Neuronal stem cell (in vitro differentiated cells): Measurements from ENCODE around the gene IL17A.

ENCODE experiments used
- DNase-seq: peaks from one replicate; pipeline ENCODE4 v3.0.0-alpha.2; 2013; ENCODE audit warnings: low spot score
- H2AFZ ChIP-seq: one replicate; pipeline ENCODE4 v1.6.1; 2013; ENCODE audit warnings: mild to moderate bottlenecking, low read length, inconsistent platforms
- H2AK5ac ChIP-seq: 2 replicates; pipeline ENCODE4 v1.6.1; 2013; ENCODE audit warnings: low read depth, mild to moderate bottlenecking, inconsistent platforms, low read length, moderate library complexity, mixed read lengths
- H2BK120ac ChIP-seq: 2 replicates; pipeline ENCODE4 v1.6.1; 2013; ENCODE audit warnings: low read depth, mild to moderate bottlenecking, inconsistent platforms, low read length, moderate library complexity, mixed read lengths
- H2BK12ac ChIP-seq: one replicate; pipeline ENCODE4 v1.6.1; 2013; ENCODE audit warnings: low read length, inconsistent platforms
- H2BK15ac ChIP-seq: 2 replicates; pipeline ENCODE4 v1.6.1; 2013; ENCODE audit warnings: mild to moderate bottlenecking, low read length, inconsistent platforms, mixed read lengths
- H2BK5ac ChIP-seq: one replicate; pipeline ENCODE4 v1.6.1; 2013; ENCODE audit warnings: inconsistent platforms, mild to moderate bottlenecking, low read length, moderate library complexity
- H3K14ac ChIP-seq: one replicate; pipeline ENCODE4 v1.6.1; 2013; ENCODE audit warnings: low read length, inconsistent platforms
- H3K18ac ChIP-seq: 2 replicates; pipeline ENCODE4 v1.6.1; 2013; ENCODE audit warnings: low read length, inconsistent platforms
- H3K23ac ChIP-seq: 2 replicates; pipeline ENCODE4 v1.6.1; 2013; ENCODE audit warnings: low read depth, mild to moderate bottlenecking, mixed read lengths, low read length, inconsistent platforms; ENCODE audit not compliant: poor library complexity
- H3K27ac ChIP-seq: replicated peaks from 3 replicates; pipeline ENCODE4 v1.5.1; 2013; ENCODE audit warnings: low read length, inconsistent platforms
- H3K27me3 ChIP-seq, 3 experiments: 2 replicates each; pipeline ENCODE4 v1.6.1; 2013; ENCODE audit warnings: low read length in 3 of 3, mild to moderate bottlenecking in 2 of 3, inconsistent platforms in 1 of 3, low read depth in 1 of 3, mixed read lengths in 1 of 3, moderate library complexity in 1 of 3; ENCODE audit not compliant: control insufficient read depth in 3 of 3, insufficient read depth in 3 of 3
- H3K36me3 ChIP-seq, 2 donors: replicated peaks in 1 of 2; 2 replicates each; pipeline ENCODE4 v1.6.1; 2013; ENCODE audit warnings: low read length in 2 of 2; ENCODE audit not compliant: control insufficient read depth in 2 of 2, insufficient read depth in 2 of 2
- H3K4ac ChIP-seq: 2 replicates; pipeline ENCODE4 v1.6.1; 2013; ENCODE audit warnings: inconsistent platforms, mild to moderate bottlenecking, low read length, moderate library complexity
- H3K4me1 ChIP-seq, 2 donors: 1 replicate in 1 of 2; 2 replicates in 1 of 2; pipeline ENCODE4 v1.6.1; 2013; ENCODE audit warnings: low read length in 2 of 2, low read depth in 1 of 2; ENCODE audit not compliant: control insufficient read depth in 2 of 2, insufficient read depth in 1 of 2
- H3K4me2 ChIP-seq: one replicate; pipeline ENCODE4 v1.6.1; 2013; ENCODE audit warnings: mild to moderate bottlenecking, low read length, inconsistent platforms; ENCODE audit not compliant: insufficient read depth, poor library complexity, severe bottlenecking
- H3K4me3 ChIP-seq, 2 donors: 2 replicates each; pipeline ENCODE4 v1.5.1; 2013; ENCODE audit warnings: low read length in 2 of 2, mild to moderate bottlenecking in 2 of 2, inconsistent platforms in 1 of 2, moderate library complexity in 1 of 2
- H3K79me1 ChIP-seq: one replicate; pipeline ENCODE4 v1.6.1; 2013; ENCODE audit warnings: low read depth, mild to moderate bottlenecking, inconsistent platforms, low read length, moderate library complexity
- H3K9ac ChIP-seq: one replicate; pipeline ENCODE4 v1.6.1; 2013; ENCODE audit warnings: mild to moderate bottlenecking, low read depth, low read length, inconsistent platforms; ENCODE audit not compliant: poor library complexity
- H3K9me3 ChIP-seq, 2 donors: replicated peaks in 1 of 2; 2 replicates each; pipeline versions ENCODE3 to v1.6.1; 2013; ENCODE audit warnings: low read length in 2 of 2, mild to moderate bottlenecking in 2 of 2, inconsistent platforms in 1 of 2, low read depth in 1 of 2, mixed read lengths in 1 of 2, moderate library complexity in 1 of 2; ENCODE audit not compliant: control insufficient read depth in 2 of 2, insufficient read depth in 1 of 2
- H4K8ac ChIP-seq: one replicate; pipeline ENCODE4 v1.6.1; 2013; ENCODE audit warnings: low read depth, mild to moderate bottlenecking, inconsistent platforms, low read length, moderate library complexity
- H4K91ac ChIP-seq: one replicate; pipeline ENCODE4 v1.6.1; 2013; ENCODE audit warnings: low read length, low read depth, mild to moderate bottlenecking, inconsistent platforms; ENCODE audit not compliant: poor library complexity
- WGBS, 2 donors: extraction: QIAGEN DNeasy Blood & Tissue Kit; methylation state at CpG; one replicate each; pipeline ENCODE4 v1.1.7; 2013; ENCODE audit warnings: missing lambda C conversion rate in 2 of 2, mixed read lengths in 1 of 2; ENCODE audit not compliant: insufficient read length in 2 of 2, insufficient replicate concordance in 1 of 2; ENCODE audit errors: extremely low coverage in 2 of 2; 5-methylcytosine and 5-hydroxymethylcytosine counted together

IL17A gene

DNA sequence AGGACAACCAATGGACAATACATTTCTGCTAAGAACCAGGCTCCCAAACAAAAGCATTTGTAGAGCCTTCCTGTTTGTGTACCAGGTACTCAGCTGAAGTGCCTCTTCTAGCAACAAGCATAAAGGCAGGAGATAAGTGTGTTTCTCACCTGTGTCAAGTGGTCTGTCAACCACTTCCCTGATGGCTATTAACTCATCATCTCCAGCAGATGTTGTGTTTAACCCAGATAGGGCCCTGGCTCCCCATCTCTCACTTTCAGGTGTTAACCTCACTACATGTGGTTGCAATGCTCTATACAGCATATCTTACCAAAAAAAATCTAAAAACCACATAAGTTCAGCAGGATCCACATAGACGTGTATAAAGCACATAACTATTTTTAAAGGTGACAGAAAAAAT, 9.6 kb upstream of the IL17A start:
- H3K27me3 ChIP-seq, result peaks cover 0 to 2% (median 0%) of the 10 kb centered on the region in 3 experiments
- no peak overlapping the region for H2BK12ac ChIP-seq
- no peak for DNase-seq
- no peak overlapping the region for H3K4ac ChIP-seq
- peaks cover 0 to 2% of the 10 kb centered on the region in 2 donors for H3K4me1 ChIP-seq
- no peak overlapping the region for H2AFZ ChIP-seq
- H2BK5ac ChIP-seq, result no peak overlapping the region
- no peak overlapping the region for H4K91ac ChIP-seq
- H2BK120ac ChIP-seq, result no peak overlapping the region
- no peaks in the 10 kb centered on the region for H3K36me3 ChIP-seq
- H4K8ac ChIP-seq, result no peak overlapping the region
- H2BK15ac ChIP-seq, result no peak overlapping the region
- no peak overlapping the region for H3K27ac ChIP-seq
- H3K9me3 ChIP-seq, result no peaks in the 10 kb centered on the region
- H3K4me3 ChIP-seq, result no peak overlapping the region
- no peak overlapping the region for H3K23ac ChIP-seq
- no peak overlapping the region for H3K18ac ChIP-seq
- no peaks in the 10 kb centered on the region for H3K79me1 ChIP-seq
- no peak overlapping the region for H3K4me2 ChIP-seq
- no CpG with 5 or more reads among the region's 1 CpG for WGBS, 2 donors
- H2AK5ac ChIP-seq, result no peak overlapping the region
- no peak overlapping the region for H3K14ac ChIP-seq
- no peak overlapping the region for H3K9ac ChIP-seq

DNA sequence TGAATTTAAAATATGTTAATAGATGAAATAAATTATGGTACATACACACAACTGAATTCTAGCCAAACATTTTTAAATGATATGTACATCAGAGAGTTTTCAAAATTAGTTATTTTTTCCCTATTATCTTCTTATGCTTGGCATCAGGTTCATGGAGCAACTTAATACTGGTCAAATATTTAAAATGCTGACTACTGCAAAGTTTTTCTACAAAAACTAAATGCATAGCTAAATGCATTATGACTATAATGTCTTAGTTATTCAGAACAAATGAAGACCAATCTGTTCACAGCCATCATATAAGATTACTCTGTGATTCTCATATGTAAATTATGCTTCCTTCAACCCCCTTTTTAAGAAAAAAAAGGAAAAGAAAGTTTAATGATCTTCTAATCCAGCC, 8.2 kb upstream of the IL17A start:
- Histone ChIP-seq H3K4me1 (peaks cover 0 to 2% of the 10 kb centered on the region in 2 donors), H3K27me3 (peaks cover 0 to 2% (median 0%) of the 10 kb centered on the region in 3 experiments)

DNA sequence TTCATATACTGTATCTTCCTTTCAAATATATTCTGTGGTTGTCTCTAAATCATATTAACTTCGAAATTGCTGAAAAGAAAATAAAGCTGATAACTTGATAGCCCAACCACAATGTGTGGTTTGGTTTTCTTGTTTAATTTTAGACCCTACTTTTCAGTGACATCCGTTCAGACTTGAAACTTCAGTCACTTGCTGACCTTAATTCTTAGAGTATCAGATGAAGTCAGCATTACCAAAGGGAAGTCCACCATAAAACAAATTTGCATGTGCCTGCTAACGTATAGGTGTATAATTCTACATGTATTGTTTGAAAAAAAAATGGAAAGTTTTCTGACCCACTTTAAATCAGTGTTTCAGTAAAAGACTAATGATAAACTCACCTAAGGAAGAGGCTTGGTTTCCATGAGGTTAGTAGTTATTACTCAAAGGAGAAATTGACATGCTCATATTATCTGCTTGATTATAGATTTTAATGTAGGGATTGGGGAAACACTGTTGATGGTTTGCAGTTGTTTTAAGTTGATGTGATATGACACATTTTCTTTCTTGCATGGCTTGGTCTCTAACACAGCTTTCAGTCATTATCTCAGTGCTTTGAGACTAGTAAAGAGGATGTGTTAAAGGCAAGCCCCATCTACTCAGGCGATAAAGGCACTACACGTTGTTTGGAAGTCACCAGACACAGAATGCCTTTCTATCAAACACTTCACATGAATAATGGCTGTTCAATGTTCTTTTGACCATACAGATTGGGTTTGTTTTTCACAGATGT, 5.2 kb upstream of the IL17A start:
- no peak overlapping the region for H2BK5ac ChIP-seq
- no peaks in the 10 kb centered on the region for H3K79me1 ChIP-seq
- H2AFZ ChIP-seq, result no peak overlapping the region
- WGBS, 2 donors, result no CpG with 5 or more reads among the region's 5 CpGs
- H4K8ac ChIP-seq, result no peak overlapping the region
- peaks cover 0 to 2% (median 0%) of the 10 kb centered on the region in 3 experiments for H3K27me3 ChIP-seq
- no peak overlapping the region for H2AK5ac ChIP-seq
- no peak overlapping the region for H3K23ac ChIP-seq
- no peak overlapping the region for H4K91ac ChIP-seq
- peaks cover 0 to 3% of the 10 kb centered on the region in 2 donors for H3K4me1 ChIP-seq
- no peaks in the 10 kb centered on the region for H3K9me3 ChIP-seq
- H3K4me3 ChIP-seq, result no peak overlapping the region
- no peak overlapping the region for H3K4ac ChIP-seq
- DNase-seq, result no peak
- no peak overlapping the region for H3K9ac ChIP-seq
- H2BK12ac ChIP-seq, result no peak overlapping the region
- no peak overlapping the region for H2BK15ac ChIP-seq
- H3K14ac ChIP-seq, result no peak overlapping the region
- no peak overlapping the region for H3K18ac ChIP-seq
- no peak overlapping the region for H3K4me2 ChIP-seq
- no peak overlapping the region for H2BK120ac ChIP-seq
- H3K27ac ChIP-seq, result no peak overlapping the region
- H3K36me3 ChIP-seq, result no peaks in the 10 kb centered on the region

More for the DNA sequence above, 8.2 kb upstream of the IL17A start:
- Histone ChIP-seq H3K9me3 (no peaks in the 10 kb centered on the region), H2AK5ac (no peak overlapping the region), H3K36me3 (no peaks in the 10 kb centered on the region), H2BK15ac (no peak overlapping the region), H3K23ac (no peak overlapping the region), H3K4me3 (no peak overlapping the region), H2BK12ac (no peak overlapping the region), H3K27ac (no peak overlapping the region), H3K4me2 (no peak overlapping the region), H3K14ac (no peak overlapping the region), H3K9ac (no peak overlapping the region), H3K18ac (no peak overlapping the region), H4K91ac (no peak overlapping the region), H2BK5ac (no peak overlapping the region), H2BK120ac (no peak overlapping the region), H3K4ac (no peak overlapping the region), H2AFZ (no peak overlapping the region), H4K8ac (no peak overlapping the region), H3K79me1 (no peaks in the 10 kb centered on the region)
- no peak for DNase-seq

GRCh38 chr6:52183131-52183713, 3.0 kb upstream of the IL17A start:
- H2AFZ ChIP-seq, result no peak overlapping the region
- H3K9ac ChIP-seq, result no peak overlapping the region
- H2BK5ac ChIP-seq, result no peak overlapping the region
- H3K9me3 ChIP-seq, result no peaks in the 10 kb centered on the region
- no peak overlapping the region for H4K91ac ChIP-seq
- no peak overlapping the region for H2BK15ac ChIP-seq
- no peak overlapping the region for H2AK5ac ChIP-seq
- no peaks in the 10 kb centered on the region for H3K27me3 ChIP-seq
- no peak for DNase-seq
- H3K23ac ChIP-seq, result no peak overlapping the region
- WGBS, 2 donors, result no CpG with 5 or more reads among the region's 3 CpGs
- no peaks in the 10 kb centered on the region for H3K36me3 ChIP-seq
- no peak overlapping the region for H3K4ac ChIP-seq
- H3K14ac ChIP-seq, result no peak overlapping the region
- no peak overlapping the region for H2BK120ac ChIP-seq
- peaks cover 0 to 1% of the 10 kb centered on the region in 2 donors for H3K4me1 ChIP-seq
- H3K4me3 ChIP-seq, result no peak overlapping the region
- no peak overlapping the region for H3K4me2 ChIP-seq
- H3K79me1 ChIP-seq, result no peaks in the 10 kb centered on the region
- H4K8ac ChIP-seq, result no peak overlapping the region
- no peak overlapping the region for H3K27ac ChIP-seq
- no peak overlapping the region for H3K18ac ChIP-seq
- no peak overlapping the region for H2BK12ac ChIP-seq
